Measurements from ENCODE around the gene LRIG1. TPM values are rescaled to one million over a fixed set of nuclear protein-coding genes. Genes with fewer than 3 reads are reported as not detected.

The LRIG1 gene
- total and polyA plus RNA-seq, 7 donors: 9.8 to 119 (median 41.1) TPM

DNA sequence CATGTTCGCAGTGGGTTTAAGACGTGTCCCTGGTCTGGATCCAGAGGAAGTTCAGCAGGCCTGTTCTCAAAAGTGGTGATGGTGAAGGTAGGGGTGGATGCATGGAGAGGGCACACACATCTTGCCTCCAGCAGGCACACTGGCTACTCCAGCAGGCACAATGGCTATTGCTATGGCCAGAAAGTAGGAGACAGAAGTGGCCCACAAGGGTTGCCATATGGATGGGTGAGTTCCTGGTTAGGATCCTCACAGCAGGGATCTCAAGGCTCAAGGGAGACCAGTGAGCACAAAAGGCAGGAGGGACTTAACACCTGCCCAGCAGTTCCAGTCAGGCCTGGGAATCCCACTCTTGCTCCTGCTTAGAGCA, 107.9 kb downstream of the LRIG1 start:
- H3K27me3 ChIP-seq (ENCODE audit: insufficient read depth in 3 of 3, low read length in 2 of 3): no peaks in the 10 kb centered on the region
- WGBS, 3 donors: 87 to 95% (median 93%) methylated on average over 2 of the region's 2 CpGs
- TF ChIP-seq, protein P1, sequence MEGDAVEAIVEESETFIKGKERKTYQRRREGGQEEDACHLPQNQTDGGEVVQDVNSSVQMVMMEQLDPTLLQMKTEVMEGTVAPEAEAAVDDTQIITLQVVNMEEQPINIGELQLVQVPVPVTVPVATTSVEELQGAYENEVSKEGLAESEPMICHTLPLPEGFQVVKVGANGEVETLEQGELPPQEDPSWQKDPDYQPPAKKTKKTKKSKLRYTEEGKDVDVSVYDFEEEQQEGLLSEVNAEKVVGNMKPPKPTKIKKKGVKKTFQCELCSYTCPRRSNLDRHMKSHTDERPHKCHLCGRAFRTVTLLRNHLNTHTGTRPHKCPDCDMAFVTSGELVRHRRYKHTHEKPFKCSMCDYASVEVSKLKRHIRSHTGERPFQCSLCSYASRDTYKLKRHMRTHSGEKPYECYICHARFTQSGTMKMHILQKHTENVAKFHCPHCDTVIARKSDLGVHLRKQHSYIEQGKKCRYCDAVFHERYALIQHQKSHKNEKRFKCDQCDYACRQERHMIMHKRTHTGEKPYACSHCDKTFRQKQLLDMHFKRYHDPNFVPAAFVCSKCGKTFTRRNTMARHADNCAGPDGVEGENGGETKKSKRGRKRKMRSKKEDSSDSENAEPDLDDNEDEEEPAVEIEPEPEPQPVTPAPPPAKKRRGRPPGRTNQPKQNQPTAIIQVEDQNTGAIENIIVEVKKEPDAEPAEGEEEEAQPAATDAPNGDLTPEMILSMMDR (IDR thresholded peaks at IDR 0.05): no peak
- intact Hi-C loops (cut with DNase I): no loop called here
- peaks cover 24% of the 10 kb centered on the region for H3K4me1 ChIP-seq
- peak in 1 of 2 donors; percentile 9 for DNase-seq
- no peak for ATAC-seq
- peaks cover 3 to 74% of the 10 kb centered on the region in 2 donors for H3K36me3 ChIP-seq (ENCODE audit: insufficient read depth in 1 of 2, low read depth in 1 of 2)
- no peaks in the 10 kb centered on the region for H3K9me3 ChIP-seq
- H3K27ac ChIP-seq: peak overlapping the region; percentile 56
- no peak overlapping the region for H3K4me3 ChIP-seq

- H3K36me3 ChIP-seq (ENCODE audit: insufficient read depth in 1 of 2, low read depth in 1 of 2): peaks cover 3 to 71% of the 10 kb centered on the region in 2 donors
- intact Hi-C loops (cut with DNase I): no loop called here
- H3K4me1 ChIP-seq: peaks cover 20% of the 10 kb centered on the region
- no peaks in the 10 kb centered on the region for H3K9me3 ChIP-seq
- 70 to 72% (median 72%) methylated on average over 3 of the region's 3 CpGs for WGBS, 3 donors
- no peak overlapping the region for H3K4me3 ChIP-seq
- H3K27me3 ChIP-seq (ENCODE audit: insufficient read depth in 3 of 3, low read length in 2 of 3): no peaks in the 10 kb centered on the region
- ATAC-seq (no peak), DNase-seq (peak in 1 of 2 donors; percentile 2)
- TF ChIP-seq, protein P1 (IDR thresholded peaks at IDR 0.05): no peak
- peak overlapping the region; percentile 56 for H3K27ac ChIP-seq
Measured at GRCh38 chr3:66392512-66392911, 108.3 kb downstream of the LRIG1 start.

DNA sequence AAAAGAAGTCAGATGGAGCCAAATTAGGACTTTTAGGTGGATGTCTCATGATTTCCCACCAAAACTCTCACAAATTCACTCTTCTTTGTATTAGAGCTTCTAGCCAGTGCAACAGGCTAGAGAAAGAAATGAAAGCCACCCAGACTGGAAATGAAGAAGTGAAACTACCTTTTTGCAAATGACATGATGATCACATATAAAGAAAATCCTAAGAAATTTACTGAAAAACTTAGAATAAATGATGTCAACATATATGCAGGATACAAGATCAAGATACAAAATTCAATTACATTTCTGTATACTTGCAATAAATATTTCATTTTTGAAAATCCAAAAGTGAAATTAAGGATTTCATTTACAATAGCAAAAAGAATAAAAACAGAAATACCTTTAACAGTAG, 110.8 kb downstream of the LRIG1 start:
- peaks cover 17% of the 10 kb centered on the region for H3K4me1 ChIP-seq
- no peaks in the 10 kb centered on the region for H3K27me3 ChIP-seq (ENCODE audit: insufficient read depth in 3 of 3, low read length in 2 of 3)
- H3K4me3 ChIP-seq: no peak overlapping the region
- H3K27ac ChIP-seq: no peak overlapping the region
- intact Hi-C loops (cut with DNase I): no loop called here
- TF ChIP-seq, protein P1 (IDR thresholded peaks at IDR 0.05): no peak
- H3K9me3 ChIP-seq: no peaks in the 10 kb centered on the region
- H3K36me3 ChIP-seq (ENCODE audit: insufficient read depth in 1 of 2, low read depth in 1 of 2): peaks cover 6 to 67% of the 10 kb centered on the region in 2 donors
- DNase-seq (no peak), ATAC-seq (no peak)

- Histone ChIP-seq H3K9me3 (no peaks in the 10 kb centered on the region), H3K36me3 (ENCODE audit: insufficient read depth in 1 of 2, low read depth in 1 of 2) (peaks cover 3 to 72% of the 10 kb centered on the region in 2 donors), H3K27me3 (ENCODE audit: insufficient read depth in 3 of 3, low read length in 2 of 3) (no peaks in the 10 kb centered on the region), H3K4me1 (peaks cover 3% of the 10 kb centered on the region), H3K27ac (no peak overlapping the region), H3K4me3 (no peak overlapping the region)
- DNase-seq (no peak), ATAC-seq (peak in 1 of 4 donors; percentile 63)
- TF ChIP-seq, protein P1 (IDR thresholded peaks at IDR 0.05): no peak
- intact Hi-C loops (cut with DNase I): no loop called here
- WGBS, 3 donors: 68 to 79% (median 69%) methylated on average over 7 of the region's 7 CpGs
Measured at GRCh38 chr3:66386925-66387650, 113.7 kb downstream of the LRIG1 start.

Data from psoas muscle (tissue), 8 donors.